GM19468 (cell line): ENCODE measurements around the gene KCNJ8.

Source experiments
- ATAC-seq: cut with Tn5 transposase; IDR thresholded peaks from one replicate; pipeline ENCODE4 v1.9.1; 2021; ENCODE audit warnings: mild to moderate bottlenecking, moderate library complexity, moderate number of reproducible peaks; ENCODE audit not compliant: unreplicated experiment; ENCODE audit errors: extremely low read depth

The KCNJ8 gene

DNA sequence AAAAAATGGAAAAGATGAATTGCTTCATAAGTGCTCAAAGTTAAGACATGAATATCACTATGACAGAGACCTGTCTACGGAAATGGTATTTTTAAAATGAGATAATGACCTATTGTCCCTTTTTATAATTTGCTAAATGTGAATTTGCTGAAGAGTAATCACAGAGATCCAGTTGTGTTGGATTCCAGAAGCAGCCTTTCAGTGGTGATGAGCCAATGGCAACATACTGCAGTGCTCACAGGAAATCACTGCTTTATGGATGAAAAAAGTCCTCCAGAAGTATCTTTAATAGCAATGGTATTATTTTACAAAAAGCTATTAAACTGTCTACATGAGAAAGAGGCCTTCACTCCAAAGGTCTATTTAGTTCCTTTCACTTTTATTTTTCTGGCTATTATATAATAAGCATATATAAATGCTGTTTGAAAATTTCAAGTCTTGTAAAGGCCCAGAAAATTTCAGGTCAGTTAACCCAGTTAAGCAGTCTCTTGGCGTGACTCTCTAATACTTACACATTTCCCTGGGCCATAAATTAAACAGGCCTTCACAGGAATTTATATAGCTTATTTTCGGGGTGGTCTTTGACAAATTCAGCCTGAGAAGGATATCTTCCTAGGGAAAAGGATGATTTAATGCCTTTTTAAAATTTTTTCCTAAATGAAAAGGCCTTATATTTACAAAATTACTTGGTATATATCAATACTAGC lies 55.4 kb downstream of the KCNJ8 start:
- no peak for ATAC-seq

DNA sequence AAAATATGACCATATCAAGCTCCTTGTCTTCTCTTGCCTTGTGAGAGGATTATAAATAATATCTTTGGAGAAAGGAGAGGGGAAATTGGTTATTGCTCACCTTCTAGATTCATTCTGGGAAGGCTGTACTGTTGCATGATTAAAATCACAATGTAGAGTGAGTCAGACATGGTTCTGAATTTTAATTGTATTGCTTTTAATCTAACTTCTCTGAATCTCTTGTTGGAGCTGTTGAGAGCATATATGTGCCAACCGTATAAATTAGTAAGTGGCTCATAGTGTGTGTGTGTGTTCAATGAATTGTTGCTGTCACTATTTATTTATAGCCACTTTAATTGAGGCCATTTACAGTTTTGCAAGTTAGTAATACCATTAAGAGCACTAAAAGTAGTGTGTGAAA lies 56.1 kb downstream of the KCNJ8 start:
- no peak for ATAC-seq

DNA sequence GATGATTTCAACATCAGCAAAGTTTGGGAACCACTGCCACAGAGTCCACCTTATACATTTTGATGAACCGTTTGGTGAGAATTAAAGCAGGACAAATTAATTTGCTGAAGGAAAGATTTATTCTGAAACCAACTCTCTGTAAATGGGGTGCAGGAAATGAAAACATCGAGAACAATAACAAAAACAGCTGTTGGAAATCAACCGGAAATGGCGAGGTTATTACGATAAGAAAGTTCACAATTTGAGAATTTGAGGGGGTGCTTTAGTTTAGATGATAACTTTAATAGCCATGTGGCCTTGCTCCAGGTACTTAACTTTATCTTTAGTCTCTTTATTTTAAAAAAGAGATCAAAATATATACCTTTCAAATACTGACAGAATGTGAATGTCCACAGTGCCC lies 56.7 kb downstream of the KCNJ8 start:
- no peak for ATAC-seq

DNA sequence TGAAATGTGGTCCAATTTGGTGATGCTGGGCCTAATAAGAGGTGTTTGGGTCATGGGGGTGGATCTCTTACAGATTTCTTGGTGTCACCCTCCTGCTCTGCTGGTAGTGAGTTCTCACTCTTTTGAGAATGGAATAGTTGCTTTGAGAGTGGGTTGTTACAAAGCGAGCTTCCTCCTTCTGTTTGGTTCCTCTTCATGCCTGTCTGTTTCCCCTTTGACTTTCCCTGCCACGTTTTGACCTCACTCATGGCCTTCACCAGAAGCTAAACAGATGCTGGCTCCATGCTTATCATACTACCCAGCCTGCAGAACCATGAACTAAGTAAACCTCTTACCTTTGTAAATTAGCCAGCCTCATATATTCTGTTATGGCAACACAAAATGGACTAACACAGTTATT lies 59.1 kb downstream of the KCNJ8 start:
- ATAC-seq, result no peak
